Gastrocnemius medialis (tissue), 4 donors: ENCODE measurements around the gene MON2.

Source experiments
- POLR2A ChIP-seq, 2 donors: fragments of 450-650 bp; IDR thresholded peaks; one replicate each; pipeline ENCODE4 v1.6.1; 2017; ENCODE audit warnings: antibody characterized with exemption in 2 of 2, mild to moderate bottlenecking in 2 of 2, moderate library complexity in 2 of 2
- TF ChIP-seq, protein P1 (sequence below), 5 experiments: fragments of 450-650 bp in 3 of 5; fragments of 200-600 bp in 2 of 5; sonication (generic) in 2 of 5; IDR thresholded peaks in 4 of 5; conservative IDR thresholded peaks in 1 of 5; 1 replicate in 4 of 5; 2 replicates in 1 of 5; pipeline ENCODE4 v1.5.1; 2016 to 2019; ENCODE audit warnings: antibody characterized with exemption in 5 of 5, mild to moderate bottlenecking in 3 of 5, moderate library complexity in 3 of 5

DNA sequence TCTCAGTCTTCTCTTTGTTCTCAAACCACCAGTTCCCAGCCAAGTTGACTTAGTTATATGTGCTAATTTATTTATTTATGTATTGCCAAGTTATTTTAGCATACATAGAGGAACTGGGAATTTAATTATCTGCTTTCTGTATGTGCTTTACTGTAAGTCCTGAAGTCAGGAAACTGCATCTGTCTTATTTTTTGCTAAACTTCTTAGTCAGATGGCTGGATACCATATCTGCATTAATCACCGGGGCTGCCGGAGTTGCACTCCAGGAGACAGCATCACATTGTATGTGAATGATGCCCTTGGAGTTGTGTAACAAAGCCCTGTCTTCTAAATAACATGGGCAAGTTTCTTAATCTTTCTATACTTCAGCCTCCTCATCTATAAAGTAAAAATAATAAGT lies 96.2 kb downstream of the MON2 start:
- TF ChIP-seq, protein P1, sequence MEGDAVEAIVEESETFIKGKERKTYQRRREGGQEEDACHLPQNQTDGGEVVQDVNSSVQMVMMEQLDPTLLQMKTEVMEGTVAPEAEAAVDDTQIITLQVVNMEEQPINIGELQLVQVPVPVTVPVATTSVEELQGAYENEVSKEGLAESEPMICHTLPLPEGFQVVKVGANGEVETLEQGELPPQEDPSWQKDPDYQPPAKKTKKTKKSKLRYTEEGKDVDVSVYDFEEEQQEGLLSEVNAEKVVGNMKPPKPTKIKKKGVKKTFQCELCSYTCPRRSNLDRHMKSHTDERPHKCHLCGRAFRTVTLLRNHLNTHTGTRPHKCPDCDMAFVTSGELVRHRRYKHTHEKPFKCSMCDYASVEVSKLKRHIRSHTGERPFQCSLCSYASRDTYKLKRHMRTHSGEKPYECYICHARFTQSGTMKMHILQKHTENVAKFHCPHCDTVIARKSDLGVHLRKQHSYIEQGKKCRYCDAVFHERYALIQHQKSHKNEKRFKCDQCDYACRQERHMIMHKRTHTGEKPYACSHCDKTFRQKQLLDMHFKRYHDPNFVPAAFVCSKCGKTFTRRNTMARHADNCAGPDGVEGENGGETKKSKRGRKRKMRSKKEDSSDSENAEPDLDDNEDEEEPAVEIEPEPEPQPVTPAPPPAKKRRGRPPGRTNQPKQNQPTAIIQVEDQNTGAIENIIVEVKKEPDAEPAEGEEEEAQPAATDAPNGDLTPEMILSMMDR (IDR thresholded peaks at IDR 0.05 in 4 of 5, conservative IDR thresholded peaks at IDR 0.05 in 1 of 5): no peak
- TF ChIP-seq POLR2A (IDR thresholded peaks at IDR 0.05): no peak
